ENCODE data around the gene C2orf92. TPM values are rescaled to one million over a fixed set of nuclear protein-coding genes. Genes with fewer than 3 reads are reported as not detected.
"Not testable (repeated sequence)": the region's sequence is repeated elsewhere in the genome, so short reads cannot be mapped to it uniquely, and the experiment has no call there.

C2orf92 gene
- total RNA-seq, 1 donor from 2014 or later: 1.3 TPM

DNA sequence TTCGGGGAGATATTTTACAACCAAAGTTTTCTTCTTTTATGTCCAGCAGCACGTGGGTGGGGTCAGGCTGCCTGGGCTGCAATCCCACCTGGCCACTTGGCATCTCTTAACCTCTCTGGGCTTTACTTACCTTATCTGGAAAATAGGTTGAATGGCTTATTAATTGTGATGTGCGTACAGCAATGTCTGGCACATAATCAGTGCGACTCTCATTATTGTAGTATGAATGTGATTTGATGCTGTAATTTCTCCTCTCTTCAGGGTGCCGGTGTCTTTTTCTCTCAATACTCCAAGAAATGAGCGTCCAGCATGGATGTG lies 41.8 kb downstream of the C2orf92 start:
- no peak overlapping the region for H3K4me3 ChIP-seq (ENCODE audit: low read depth, low read length)

DNA sequence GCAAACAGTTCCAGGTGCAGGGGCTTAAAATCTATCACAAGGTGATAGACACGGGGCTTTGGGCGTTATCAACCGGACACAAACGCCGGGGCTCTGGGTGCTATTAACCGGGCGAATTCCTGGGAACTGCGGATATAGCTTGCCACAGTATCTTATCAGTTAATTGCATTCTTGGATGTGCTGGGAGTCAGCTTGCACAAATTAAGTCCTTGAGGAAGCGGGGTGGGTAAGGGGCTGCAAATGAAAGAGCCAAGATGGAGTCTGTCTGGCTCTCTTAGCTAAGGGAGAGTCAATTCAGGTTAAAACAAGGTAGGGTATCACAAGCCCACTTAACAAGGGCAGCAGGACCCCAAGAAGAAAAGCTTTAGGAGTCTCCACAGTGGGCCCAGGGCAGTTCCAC lies 42.7 kb downstream of the C2orf92 start:
- not testable (repeated sequence) for H3K4me3 ChIP-seq (ENCODE audit: low read depth, low read length); DNase-seq (ENCODE audit: low read depth)

More for the DNA sequence above, 41.8 kb downstream of the C2orf92 start:
- TF ChIP-seq, protein P1, sequence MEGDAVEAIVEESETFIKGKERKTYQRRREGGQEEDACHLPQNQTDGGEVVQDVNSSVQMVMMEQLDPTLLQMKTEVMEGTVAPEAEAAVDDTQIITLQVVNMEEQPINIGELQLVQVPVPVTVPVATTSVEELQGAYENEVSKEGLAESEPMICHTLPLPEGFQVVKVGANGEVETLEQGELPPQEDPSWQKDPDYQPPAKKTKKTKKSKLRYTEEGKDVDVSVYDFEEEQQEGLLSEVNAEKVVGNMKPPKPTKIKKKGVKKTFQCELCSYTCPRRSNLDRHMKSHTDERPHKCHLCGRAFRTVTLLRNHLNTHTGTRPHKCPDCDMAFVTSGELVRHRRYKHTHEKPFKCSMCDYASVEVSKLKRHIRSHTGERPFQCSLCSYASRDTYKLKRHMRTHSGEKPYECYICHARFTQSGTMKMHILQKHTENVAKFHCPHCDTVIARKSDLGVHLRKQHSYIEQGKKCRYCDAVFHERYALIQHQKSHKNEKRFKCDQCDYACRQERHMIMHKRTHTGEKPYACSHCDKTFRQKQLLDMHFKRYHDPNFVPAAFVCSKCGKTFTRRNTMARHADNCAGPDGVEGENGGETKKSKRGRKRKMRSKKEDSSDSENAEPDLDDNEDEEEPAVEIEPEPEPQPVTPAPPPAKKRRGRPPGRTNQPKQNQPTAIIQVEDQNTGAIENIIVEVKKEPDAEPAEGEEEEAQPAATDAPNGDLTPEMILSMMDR (conservative IDR thresholded peaks at IDR 0.05; ENCODE audit: low read depth, low read length): no peak
- no peak for DNase-seq (ENCODE audit: low read depth)

DNA sequence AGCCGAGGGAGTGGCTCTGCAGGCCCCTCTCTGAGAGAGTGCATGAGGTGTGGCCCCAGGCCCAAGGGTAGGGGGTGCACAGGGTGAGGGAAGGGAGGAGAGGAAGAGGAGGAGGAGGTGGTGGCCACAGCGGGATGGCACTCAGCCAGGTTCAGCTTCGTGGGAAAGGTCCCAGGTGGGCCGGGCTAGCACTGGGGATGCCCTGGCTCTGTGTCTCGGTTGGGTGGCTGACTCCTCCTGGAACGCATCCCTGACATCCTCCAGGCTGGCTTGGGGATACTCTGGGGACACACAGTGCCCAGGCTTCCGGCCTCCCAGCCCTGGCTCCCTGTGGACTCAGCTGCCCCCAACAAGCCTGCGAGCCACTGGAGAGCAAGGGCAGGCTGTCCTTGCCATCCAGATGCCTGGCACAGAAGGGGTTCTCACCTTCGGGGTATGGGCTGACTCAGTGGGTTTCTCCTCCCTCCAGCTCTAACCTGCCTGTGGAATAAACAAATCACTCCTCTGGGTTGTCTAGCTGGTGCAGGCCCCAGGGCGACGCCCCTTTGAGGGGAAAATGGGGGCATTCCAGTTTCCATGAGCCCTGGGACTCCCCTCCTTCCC lies 43.3 kb downstream of the C2orf92 start:
- H3K4me3 ChIP-seq (ENCODE audit: low read depth, low read length): no peak overlapping the region
- no peak for DNase-seq (ENCODE audit: low read depth)
- TF ChIP-seq, protein P1 (conservative IDR thresholded peaks at IDR 0.05; ENCODE audit: low read depth, low read length): no peak

DNA sequence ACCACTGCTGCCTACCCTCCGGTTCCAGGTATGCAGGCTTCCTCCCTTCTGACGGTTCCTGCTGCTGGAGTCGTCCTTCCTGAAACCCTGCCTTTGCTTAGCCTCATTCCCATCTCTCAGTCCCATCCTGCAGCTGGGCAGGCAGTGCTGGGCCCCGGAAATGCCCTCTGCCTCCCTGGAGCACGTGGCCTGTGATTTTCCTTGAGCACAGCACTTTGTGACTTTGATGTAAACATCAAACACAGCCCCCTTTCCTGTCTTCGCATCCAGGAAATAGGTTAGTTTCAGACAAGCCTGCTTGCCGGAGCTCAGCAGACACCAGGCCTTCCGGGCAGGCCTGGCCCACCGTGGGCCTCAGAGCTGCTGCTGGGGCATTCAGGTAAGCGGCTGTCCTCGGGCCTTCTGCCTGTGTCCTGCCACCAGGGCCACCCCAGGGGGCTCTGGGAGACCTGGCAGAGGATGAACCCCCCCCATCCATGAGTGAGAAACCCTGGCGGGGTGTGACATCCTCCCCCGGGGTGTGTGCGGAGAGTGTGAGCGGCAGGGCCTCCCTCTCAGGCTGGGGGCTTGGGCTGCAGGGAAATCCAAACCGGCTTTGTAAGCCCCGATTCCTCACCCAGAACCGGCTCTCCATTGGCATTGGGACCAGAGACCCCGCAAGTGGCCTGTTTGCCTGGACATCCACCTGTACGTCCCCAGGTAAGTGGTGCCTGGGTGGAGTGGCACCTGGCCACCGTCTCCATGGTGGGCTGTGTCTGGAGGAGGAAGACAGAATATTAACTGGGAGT lies 44.0 kb downstream of the C2orf92 start, which contains the start of gene ZAP70:
TSS of gene ZAP70 (plus strand) at position 281 of the 788 bp plus-strand sequence. CDS start 10,461 bp downstream, outside the sequence.
- DNase-seq (ENCODE audit: low read depth): no peak
- H3K4me3 ChIP-seq (ENCODE audit: low read depth, low read length): no peak within 1 kb of the TSS
- TF ChIP-seq, protein P1 (conservative IDR thresholded peaks at IDR 0.05; ENCODE audit: low read depth, low read length): no peak

DNA sequence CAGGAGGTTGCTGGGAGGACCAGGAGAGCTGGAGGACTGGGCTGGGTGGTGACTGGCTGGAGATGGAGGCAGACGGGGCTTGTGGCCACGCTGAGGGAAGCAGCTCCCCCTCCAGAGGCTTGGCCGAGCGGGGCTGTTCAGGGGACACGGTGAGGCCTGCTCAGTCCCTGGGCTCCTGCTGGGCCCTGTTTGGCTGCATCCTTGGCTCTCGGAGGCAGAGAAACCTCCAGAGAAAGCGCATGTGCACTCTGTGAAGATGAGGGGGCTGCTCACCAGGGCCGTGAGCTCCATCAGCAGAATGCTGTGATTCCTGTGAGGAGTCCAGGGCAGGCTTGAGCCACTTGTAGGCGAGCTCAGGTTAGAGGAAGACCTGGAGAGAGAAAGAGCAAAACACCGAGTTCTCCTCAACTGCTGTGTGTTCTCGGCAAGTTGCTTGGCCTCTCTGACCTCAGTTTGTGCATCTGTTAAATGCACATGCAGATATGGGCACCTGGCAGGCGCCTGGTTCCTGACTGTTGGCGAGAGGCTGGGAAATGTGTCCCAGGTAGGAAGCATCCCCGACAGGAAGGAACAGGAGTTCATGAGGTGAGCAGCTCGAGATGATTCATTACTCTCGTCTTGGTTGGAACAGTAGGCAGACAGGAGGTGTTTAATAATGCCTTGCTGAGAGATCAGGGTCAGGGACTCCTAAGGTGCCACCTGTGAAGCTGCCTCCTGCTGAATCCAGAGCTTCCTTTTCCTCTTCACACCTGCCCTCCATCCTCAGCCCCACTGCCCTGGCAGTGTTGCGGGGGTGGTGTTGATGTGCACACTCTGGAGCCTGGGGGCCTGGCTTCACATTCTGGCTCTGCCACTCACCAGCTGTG lies 44.8 kb downstream of the C2orf92 start:
- TF ChIP-seq, protein P1 (conservative IDR thresholded peaks at IDR 0.05; ENCODE audit: low read depth, low read length): no peak
- DNase-seq (ENCODE audit: low read depth): no peak
- H3K4me3 ChIP-seq (ENCODE audit: low read depth, low read length): no peak overlapping the region

DNA sequence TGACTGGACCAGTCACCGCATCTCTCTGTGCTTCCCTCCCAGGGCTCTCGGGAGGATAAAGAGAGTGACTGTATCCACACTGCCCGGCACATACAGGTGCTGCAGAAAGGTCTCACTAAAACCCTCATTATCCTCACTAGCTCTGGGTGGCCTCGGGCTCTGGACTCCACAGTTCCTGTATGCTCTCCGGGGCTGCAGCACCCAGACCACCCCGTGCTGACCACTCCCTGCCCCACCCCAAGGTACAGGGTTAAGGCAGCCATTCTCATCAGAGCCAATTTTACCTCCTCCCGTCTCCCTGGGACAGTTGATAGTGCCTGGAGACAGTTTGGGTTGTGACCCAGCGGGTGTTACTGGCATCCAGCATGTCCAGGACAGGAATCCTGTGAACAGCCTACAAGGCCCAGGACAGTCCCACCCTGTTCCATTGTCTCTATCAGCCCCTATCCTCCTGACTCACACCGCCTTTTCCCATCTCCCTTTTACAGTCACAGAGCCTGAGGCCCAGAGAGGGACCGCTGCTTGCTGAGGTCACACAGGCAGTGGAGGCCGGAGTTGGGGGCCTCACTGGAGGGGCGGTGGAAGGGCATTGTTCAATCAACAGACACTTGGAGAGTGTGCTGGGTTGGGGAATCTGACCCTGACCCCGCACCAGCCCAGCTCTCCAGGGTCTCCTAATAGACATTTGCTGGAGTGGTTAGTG lies 45.6 kb downstream of the C2orf92 start:
- TF ChIP-seq, protein P1 (conservative IDR thresholded peaks at IDR 0.05; ENCODE audit: low read depth, low read length): no peak
- no peak overlapping the region for H3K4me3 ChIP-seq (ENCODE audit: low read depth, low read length)
- DNase-seq (ENCODE audit: low read depth): no peak

Measured in epithelial cell of proximal tubule (primary cell).